ENCODE data around the gene PSMD4.
"Not testable (repeated sequence)": the region's sequence is repeated elsewhere in the genome, so short reads cannot be mapped to it uniquely, and the experiment has no call there.

The PSMD4 gene

DNA sequence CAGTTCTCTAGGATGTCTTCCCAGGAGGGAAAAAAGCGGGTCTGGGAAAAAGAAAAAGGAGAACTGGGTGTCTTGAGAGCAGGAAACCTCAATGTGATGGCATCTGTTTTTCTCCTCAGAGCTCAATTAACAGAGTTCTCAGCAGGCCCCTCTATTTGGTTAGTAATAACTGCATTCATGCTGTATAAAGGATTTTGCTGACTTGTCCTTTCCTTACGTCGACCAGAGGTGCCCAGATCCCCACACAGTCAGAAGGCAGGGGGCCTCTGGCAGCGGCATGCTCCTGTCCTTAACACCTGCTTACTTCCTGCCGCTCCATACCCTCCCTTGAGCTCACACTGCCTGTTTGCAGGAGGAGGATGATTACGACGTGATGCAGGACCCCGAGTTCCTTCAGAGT lies 12.3 kb downstream of the PSMD4 start:
- TF ChIP-seq, protein P1, sequence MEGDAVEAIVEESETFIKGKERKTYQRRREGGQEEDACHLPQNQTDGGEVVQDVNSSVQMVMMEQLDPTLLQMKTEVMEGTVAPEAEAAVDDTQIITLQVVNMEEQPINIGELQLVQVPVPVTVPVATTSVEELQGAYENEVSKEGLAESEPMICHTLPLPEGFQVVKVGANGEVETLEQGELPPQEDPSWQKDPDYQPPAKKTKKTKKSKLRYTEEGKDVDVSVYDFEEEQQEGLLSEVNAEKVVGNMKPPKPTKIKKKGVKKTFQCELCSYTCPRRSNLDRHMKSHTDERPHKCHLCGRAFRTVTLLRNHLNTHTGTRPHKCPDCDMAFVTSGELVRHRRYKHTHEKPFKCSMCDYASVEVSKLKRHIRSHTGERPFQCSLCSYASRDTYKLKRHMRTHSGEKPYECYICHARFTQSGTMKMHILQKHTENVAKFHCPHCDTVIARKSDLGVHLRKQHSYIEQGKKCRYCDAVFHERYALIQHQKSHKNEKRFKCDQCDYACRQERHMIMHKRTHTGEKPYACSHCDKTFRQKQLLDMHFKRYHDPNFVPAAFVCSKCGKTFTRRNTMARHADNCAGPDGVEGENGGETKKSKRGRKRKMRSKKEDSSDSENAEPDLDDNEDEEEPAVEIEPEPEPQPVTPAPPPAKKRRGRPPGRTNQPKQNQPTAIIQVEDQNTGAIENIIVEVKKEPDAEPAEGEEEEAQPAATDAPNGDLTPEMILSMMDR (IDR thresholded peaks at IDR 0.05; ENCODE audit: control extremely low read depth, extremely low read depth, low read depth, missing control alignments): no peak
- DNase-seq (ENCODE audit: extremely low spot score): no peak
- ChIA-PET POLR2A (no interaction called here), CTCF (interaction anchor here (0.6 to 1.5 kb wide), 3 partner anchors 15 to 48 kb away, joined by 3 to 5 read pairs (median 3); no protein-coding TSS in a partner anchor)

GRCh38 chr1:151267760-151268159 lies 13.2 kb downstream of the PSMD4 start:
- ChIA-PET POLR2A (no interaction called here), CTCF (interaction anchor here (1.0 to 1.5 kb wide), 2 partner anchors 16 to 34 kb away, joined by 3 to 5 read pairs; no protein-coding TSS in a partner anchor)
- TF ChIP-seq, protein P1 (IDR thresholded peaks at IDR 0.05; ENCODE audit: control extremely low read depth, extremely low read depth, low read depth, missing control alignments): no peak
- DNase-seq (ENCODE audit: extremely low spot score): no peak

- POLR2A ChIA-PET: no interaction called here
- CTCF ChIA-PET: interaction anchor here (0.8 to 1.9 kb wide), 2 partner anchors 19 to 22 kb away, joined by 3 to 10 read pairs; partner anchors contain the start of gene PSMD4
- no peak for DNase-seq (ENCODE audit: extremely low spot score)
- TF ChIP-seq, protein P1 (IDR thresholded peaks at IDR 0.05; ENCODE audit: control extremely low read depth, extremely low read depth, low read depth, missing control alignments): no peak
These were observed 19.5 kb downstream of the PSMD4 start for GRCh38 chr1:151273924-151274466.

GRCh38 chr1:151275341-151275740 lies 20.8 kb downstream of the PSMD4 start:
- CTCF ChIA-PET; POLR2A ChIA-PET; DNase-seq (ENCODE audit: extremely low spot score): not testable (repeated sequence)

DNA sequence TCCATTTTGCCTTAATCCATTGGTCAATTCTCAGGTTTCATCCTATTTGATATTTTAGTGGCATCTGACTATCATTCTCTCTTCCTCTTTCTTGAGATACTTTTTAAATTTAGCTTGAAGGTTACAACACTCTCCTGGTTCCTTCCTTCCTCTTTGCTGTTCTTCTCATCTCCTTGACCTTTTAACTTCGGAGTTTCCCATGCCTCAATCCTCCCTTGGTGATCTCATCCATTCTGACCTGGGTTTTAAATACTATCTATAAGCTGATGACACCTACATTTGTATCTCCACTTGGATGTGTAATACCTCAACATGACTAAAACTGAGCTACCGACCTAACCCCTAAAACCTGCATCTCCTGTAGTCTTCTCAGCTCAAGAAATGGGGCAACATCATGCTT lies 22.7 kb downstream of the PSMD4 start:
- TF ChIP-seq, protein P1 (IDR thresholded peaks at IDR 0.05; ENCODE audit: control extremely low read depth, extremely low read depth, low read depth, missing control alignments): no peak
- POLR2A ChIA-PET: interaction anchor here (1.0 kb wide), 1 partner anchor 19 kb away, joined by 3 read pairs; no protein-coding TSS in a partner anchor
- no peak for DNase-seq (ENCODE audit: extremely low spot score)
- CTCF ChIA-PET: interaction anchor here (0.9 to 2.4 kb wide), 6 partner anchors 12 to 63 kb away, joined by 3 to 10 read pairs (median 4); partner anchors contain the start of gene PSMD4

DNA sequence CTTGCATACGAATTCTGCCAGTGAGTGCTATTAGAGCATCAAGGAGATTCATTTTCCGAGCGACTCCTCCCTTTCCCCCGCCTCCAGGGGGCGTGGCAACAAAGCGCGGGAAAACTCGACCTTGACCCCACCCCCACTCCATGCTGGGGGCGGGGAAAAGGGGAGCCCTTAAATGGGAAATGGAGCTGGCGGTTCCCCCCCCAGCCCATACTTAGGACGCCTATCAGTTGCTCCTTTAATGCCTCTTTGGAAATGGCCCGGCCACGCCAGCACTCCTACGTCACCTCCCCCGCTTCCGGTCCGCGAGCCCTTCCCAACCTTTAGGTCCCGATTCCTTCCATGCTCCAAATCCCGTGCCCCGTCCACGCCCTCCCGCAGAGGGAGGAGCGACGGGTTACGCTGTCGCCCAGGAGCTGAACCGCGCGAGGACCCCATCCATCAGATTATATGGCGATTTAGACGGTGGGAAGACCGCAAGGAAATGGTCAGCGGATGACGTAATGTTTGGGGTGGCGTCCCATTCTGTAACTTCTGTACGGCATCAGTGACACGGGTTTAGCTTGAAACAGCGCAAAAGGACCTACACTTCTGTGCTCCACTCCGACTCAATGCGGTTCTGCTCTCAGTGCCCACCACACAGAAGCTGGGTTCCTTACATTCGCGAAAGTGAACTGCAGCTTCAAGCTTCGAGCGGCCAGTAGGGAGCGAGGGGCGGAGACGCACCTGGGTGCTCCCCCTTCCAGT lies 26.9 kb downstream of the PSMD4 start:
- DNase-seq (ENCODE audit: extremely low spot score): peak; percentile 90
- TF ChIP-seq, protein P1 (IDR thresholded peaks at IDR 0.05; ENCODE audit: control extremely low read depth, extremely low read depth, low read depth, missing control alignments): peak; percentile 9
- ChIA-PET POLR2A (interaction anchor here (0.5 to 1.4 kb wide), 9 partner anchors 14 to 116 kb away, joined by 3 to 6 read pairs (median 4); partner anchors contain the start of genes PI4KB and VPS72), CTCF (interaction anchor here (0.9 to 2.2 kb wide), 17 partner anchors 9 to 210 kb away, joined by 3 to 13 read pairs (median 3); partner anchors contain the start of gene PI4KB)

All from GM10248 (cell line).